Left forelimb (tissue), 1 donor: ENCODE results near the gene PCLO.
"Not testable (repeated sequence)": the region's sequence is repeated elsewhere in the genome, so short reads cannot be mapped to it uniquely, and the experiment has no call there.

Source experiments
- DNase-seq: peaks from one replicate; pipeline ENCODE4 v3.0.0-alpha.2; 2018; ENCODE audit warnings: low spot score

Gene PCLO

GRCh38 chr7:83141927-83142326 is 20.8 kb downstream of the PCLO start:
- DNase-seq: no peak

GRCh38 chr7:83130623-83131545 is 31.8 kb downstream of the PCLO start:
- no peak for DNase-seq

GRCh38 chr7:83130191-83130590 is 32.5 kb downstream of the PCLO start:
- no peak for DNase-seq

GRCh38 chr7:83119494-83119893 is 43.2 kb downstream of the PCLO start:
- no peak for DNase-seq

GRCh38 chr7:83119026-83119382 is 43.7 kb downstream of the PCLO start:
- no peak for DNase-seq

- no peak for DNase-seq
Observed at GRCh38 chr7:83118347-83119025, 44.2 kb downstream of the PCLO start.

- DNase-seq: no peak
Observed at GRCh38 chr7:83117466-83117865, 45.2 kb downstream of the PCLO start.

GRCh38 chr7:83111391-83111790 is 51.3 kb downstream of the PCLO start:
- DNase-seq: no peak

- no peak for DNase-seq
Observed at GRCh38 chr7:83109352-83109751, 53.3 kb downstream of the PCLO start.

- no peak for DNase-seq
Observed at GRCh38 chr7:83105948-83106347, 56.7 kb downstream of the PCLO start.

GRCh38 chr7:83105063-83105462 is 57.6 kb downstream of the PCLO start:
- DNase-seq: no peak

GRCh38 chr7:83101530-83101929 is 61.2 kb downstream of the PCLO start:
- DNase-seq: no peak

- no peak for DNase-seq
Observed at GRCh38 chr7:83096065-83096580, 66.6 kb downstream of the PCLO start.

- no peak for DNase-seq
Observed at GRCh38 chr7:83085299-83085698, 77.4 kb downstream of the PCLO start.

- DNase-seq: not testable (repeated sequence)
Observed at GRCh38 chr7:83079879-83080278, 82.8 kb downstream of the PCLO start.

- no peak for DNase-seq
Observed at GRCh38 chr7:83077328-83077727, 85.4 kb downstream of the PCLO start.

GRCh38 chr7:83072576-83073517 is 89.8 kb downstream of the PCLO start:
- no peak for DNase-seq

- no peak for DNase-seq
Observed at GRCh38 chr7:83065714-83066113, 97.0 kb downstream of the PCLO start.

GRCh38 chr7:83060218-83060617 is 102.5 kb downstream of the PCLO start:
- DNase-seq: no peak

GRCh38 chr7:83058667-83059066 is 104.0 kb downstream of the PCLO start:
- DNase-seq: no peak

GRCh38 chr7:83055197-83055596 is 107.5 kb downstream of the PCLO start:
- DNase-seq: no peak

GRCh38 chr7:83054472-83054871 is 108.2 kb downstream of the PCLO start:
- DNase-seq: no peak
